HEK293 (cell line): ENCODE measurements around the gene KIF7.

Experiments used
- AEBP2 ChIP-seq: fragments of 450-650 bp; formaldehyde crosslinking; IDR thresholded peaks from 2 replicates; pipeline ENCODE4 v1.5.1; 2016; ENCODE audit warnings: missing biosample characterization, missing genetic modification characterization, borderline replicate concordance
- HOXD13 ChIP-seq: sonication (generic); formaldehyde crosslinking; IDR thresholded peaks from 2 replicates; pipeline ENCODE4 v1.8.0; 2022; ENCODE audit warnings: missing genetic modification reagents, borderline replicate concordance
- KLF1 ChIP-seq: fragments of 450-650 bp; formaldehyde crosslinking; IDR thresholded peaks from 2 replicates; pipeline ENCODE4 v1.5.1; 2016; ENCODE audit warnings: missing biosample characterization, missing genetic modification characterization
- KLF7 ChIP-seq: fragments of 450-650 bp; formaldehyde crosslinking; IDR thresholded peaks from 2 replicates; pipeline ENCODE4 v1.5.1; 2016; ENCODE audit warnings: missing biosample characterization, missing genetic modification characterization, borderline replicate concordance
- OSR2 ChIP-seq: fragments of 450-650 bp; formaldehyde crosslinking; IDR thresholded peaks from 2 replicates; pipeline ENCODE4 v1.5.1; 2016; ENCODE audit warnings: missing biosample characterization, missing genetic modification characterization
- RBAK ChIP-seq: fragments of 450-650 bp; formaldehyde crosslinking; IDR thresholded peaks from 2 replicates; pipeline ENCODE4 v1.5.1; 2016; ENCODE audit warnings: missing biosample characterization, missing genetic modification characterization
- SCRT2 ChIP-seq: fragments of 450-650 bp; formaldehyde crosslinking; IDR thresholded peaks from 2 replicates; pipeline ENCODE4 v1.5.1; 2016; ENCODE audit warnings: missing biosample characterization, missing genetic modification characterization
- SP7 ChIP-seq: fragments of 450-650 bp; formaldehyde crosslinking; IDR thresholded peaks from 2 replicates; pipeline ENCODE4 v1.5.1; 2016; ENCODE audit warnings: missing biosample characterization, missing genetic modification characterization
- WT1 ChIP-seq: fragments of 450-650 bp; formaldehyde crosslinking; IDR thresholded peaks from 2 replicates; pipeline ENCODE4 v1.5.1; 2016; ENCODE audit warnings: missing biosample characterization, missing genetic modification characterization
- ZBTB1 ChIP-seq: fragments of 450-650 bp; formaldehyde crosslinking; IDR thresholded peaks from 2 replicates; pipeline ENCODE4 v1.5.1; 2016; ENCODE audit warnings: missing biosample characterization, missing genetic modification characterization
- ZBTB17 ChIP-seq: fragments of 450-650 bp; formaldehyde crosslinking; IDR thresholded peaks from 2 replicates; pipeline ENCODE4 v1.5.1; 2016; ENCODE audit warnings: missing biosample characterization, missing genetic modification characterization
- ZBTB20 ChIP-seq: fragments of 450-650 bp; formaldehyde crosslinking; IDR thresholded peaks from 2 replicates; pipeline ENCODE4 v1.5.1; 2016; ENCODE audit warnings: missing biosample characterization, missing genetic modification characterization
- ZBTB8A ChIP-seq: fragments of 450-650 bp; formaldehyde crosslinking; IDR thresholded peaks from 2 replicates; pipeline ENCODE4 v1.5.1; 2016; ENCODE audit warnings: missing biosample characterization, missing genetic modification characterization
- ZFP41 ChIP-seq: fragments of 450-650 bp; formaldehyde crosslinking; IDR thresholded peaks from 2 replicates; pipeline ENCODE4 v1.5.1; 2016; ENCODE audit warnings: missing biosample characterization, missing genetic modification characterization, borderline replicate concordance
- ZFP69B ChIP-seq: fragments of 450-650 bp; formaldehyde crosslinking; IDR thresholded peaks from 2 replicates; pipeline ENCODE4 v1.5.1; 2016; ENCODE audit warnings: missing biosample characterization, missing genetic modification characterization
- ZNF112 ChIP-seq: fragments of 450-650 bp; formaldehyde crosslinking; IDR thresholded peaks from 2 replicates; pipeline ENCODE4 v1.5.0; 2017; ENCODE audit warnings: missing biosample characterization, missing genetic modification characterization
- ZNF114 ChIP-seq: fragments of 450-650 bp; formaldehyde crosslinking; IDR thresholded peaks from 2 replicates; pipeline ENCODE4 v1.5.0; 2017; ENCODE audit warnings: missing biosample characterization, missing genetic modification characterization
- ZNF157 ChIP-seq: fragments of 450-650 bp; formaldehyde crosslinking; IDR thresholded peaks from 2 replicates; pipeline ENCODE4 v1.5.1; 2016; ENCODE audit warnings: missing biosample characterization, missing genetic modification characterization
- ZNF16 ChIP-seq: fragments of 450-650 bp; formaldehyde crosslinking; IDR thresholded peaks from 2 replicates; pipeline ENCODE4 v1.5.1; 2016; ENCODE audit warnings: low read depth, missing biosample characterization, missing genetic modification characterization
- ZNF169 ChIP-seq: fragments of 450-650 bp; formaldehyde crosslinking; IDR thresholded peaks from 2 replicates; pipeline ENCODE4 v1.5.1; 2016; ENCODE audit warnings: missing biosample characterization, missing genetic modification characterization
- ZNF2 ChIP-seq: fragments of 450-650 bp; formaldehyde crosslinking; IDR thresholded peaks from 2 replicates; pipeline ENCODE4 v1.5.1; 2016; ENCODE audit warnings: missing biosample characterization, missing genetic modification characterization
- ZNF214 ChIP-seq: fragments of 450-650 bp; formaldehyde crosslinking; IDR thresholded peaks from 2 replicates; pipeline ENCODE4 v1.5.1; 2017; ENCODE audit warnings: missing biosample characterization, mild to moderate bottlenecking, missing genetic modification characterization, borderline replicate concordance
- ZNF223 ChIP-seq: fragments of 450-650 bp; formaldehyde crosslinking; IDR thresholded peaks from 2 replicates; pipeline ENCODE4 v1.5.1; 2016; ENCODE audit warnings: missing biosample characterization, missing genetic modification characterization
- ZNF266 ChIP-seq: fragments of 450-650 bp; formaldehyde crosslinking; IDR thresholded peaks from 2 replicates; pipeline ENCODE4 v1.5.1; 2016; ENCODE audit warnings: missing biosample characterization, missing genetic modification characterization, low read depth
- ZNF335 ChIP-seq: fragments of 450-650 bp; formaldehyde crosslinking; conservative IDR thresholded peaks from 2 replicates; pipeline ENCODE4 v1.5.1; 2016; ENCODE audit warnings: missing biosample characterization, missing genetic modification characterization
- ZNF416 ChIP-seq: fragments of 450-650 bp; formaldehyde crosslinking; IDR thresholded peaks from 2 replicates; pipeline ENCODE4 v1.5.1; 2016; ENCODE audit warnings: missing biosample characterization, missing genetic modification characterization
- ZNF426 ChIP-seq: fragments of 450-650 bp; formaldehyde crosslinking; IDR thresholded peaks from 2 replicates; pipeline ENCODE4 v1.5.1; 2017; ENCODE audit warnings: missing biosample characterization, missing genetic modification characterization, mild to moderate bottlenecking, inconsistent platforms, moderate library complexity
- ZNF433 ChIP-seq: fragments of 450-650 bp; formaldehyde crosslinking; IDR thresholded peaks from 2 replicates; pipeline ENCODE4 v1.5.1; 2016; ENCODE audit warnings: missing biosample characterization, missing genetic modification characterization, low read depth
- ZNF48 ChIP-seq: fragments of 450-650 bp; formaldehyde crosslinking; IDR thresholded peaks from 2 replicates; pipeline ENCODE4 v1.5.1; 2016; ENCODE audit warnings: missing biosample characterization, missing genetic modification characterization
- ZNF501 ChIP-seq: fragments of 450-650 bp; formaldehyde crosslinking; IDR thresholded peaks from 2 replicates; pipeline ENCODE4 v1.5.1; 2016; ENCODE audit warnings: missing biosample characterization, missing genetic modification characterization
- ZNF530 ChIP-seq: fragments of 450-650 bp; formaldehyde crosslinking; IDR thresholded peaks from 2 replicates; pipeline ENCODE4 v1.5.1; 2016; ENCODE audit warnings: low read depth, missing biosample characterization, missing genetic modification characterization
- ZNF600 ChIP-seq: fragments of 450-650 bp; formaldehyde crosslinking; IDR thresholded peaks from 2 replicates; pipeline ENCODE4 v1.5.1; 2016; ENCODE audit warnings: missing biosample characterization, missing genetic modification characterization
- ZNF610 ChIP-seq: fragments of 450-650 bp; formaldehyde crosslinking; IDR thresholded peaks from 2 replicates; pipeline ENCODE4 v1.5.1; 2016; ENCODE audit warnings: missing biosample characterization, missing genetic modification characterization, borderline replicate concordance
- ZNF768 ChIP-seq: fragments of 450-650 bp; formaldehyde crosslinking; IDR thresholded peaks from 2 replicates; pipeline ENCODE4 v1.5.1; 2018; ENCODE audit warnings: missing biosample characterization, mild to moderate bottlenecking, missing genetic modification characterization
- ZNF776 ChIP-seq: fragments of 450-650 bp; formaldehyde crosslinking; IDR thresholded peaks from 2 replicates; pipeline ENCODE4 v1.5.0; 2017; ENCODE audit warnings: missing biosample characterization, missing genetic modification characterization, borderline replicate concordance
- ZSCAN18 ChIP-seq: fragments of 450-650 bp; formaldehyde crosslinking; IDR thresholded peaks from 2 replicates; pipeline ENCODE4 v1.5.1; 2016; ENCODE audit warnings: missing biosample characterization, missing genetic modification characterization
- TF ChIP-seq, protein P1 (sequence below): fragments of 450-650 bp; formaldehyde crosslinking; IDR thresholded peaks from 2 replicates; pipeline ENCODE4 v1.5.1; 2016; ENCODE audit warnings: missing biosample characterization, missing genetic modification characterization
- TF ChIP-seq, protein P2 (sequence below): fragments of 450-650 bp; formaldehyde crosslinking; IDR thresholded peaks from 2 replicates; pipeline ENCODE4 v1.5.1; 2016; ENCODE audit warnings: missing biosample characterization, missing genetic modification characterization

Gene KIF7

GRCh38 chr15:89647191-89647851, 7.9 kb downstream of the KIF7 start (continued):
- TF ChIP-seq, protein P1, sequence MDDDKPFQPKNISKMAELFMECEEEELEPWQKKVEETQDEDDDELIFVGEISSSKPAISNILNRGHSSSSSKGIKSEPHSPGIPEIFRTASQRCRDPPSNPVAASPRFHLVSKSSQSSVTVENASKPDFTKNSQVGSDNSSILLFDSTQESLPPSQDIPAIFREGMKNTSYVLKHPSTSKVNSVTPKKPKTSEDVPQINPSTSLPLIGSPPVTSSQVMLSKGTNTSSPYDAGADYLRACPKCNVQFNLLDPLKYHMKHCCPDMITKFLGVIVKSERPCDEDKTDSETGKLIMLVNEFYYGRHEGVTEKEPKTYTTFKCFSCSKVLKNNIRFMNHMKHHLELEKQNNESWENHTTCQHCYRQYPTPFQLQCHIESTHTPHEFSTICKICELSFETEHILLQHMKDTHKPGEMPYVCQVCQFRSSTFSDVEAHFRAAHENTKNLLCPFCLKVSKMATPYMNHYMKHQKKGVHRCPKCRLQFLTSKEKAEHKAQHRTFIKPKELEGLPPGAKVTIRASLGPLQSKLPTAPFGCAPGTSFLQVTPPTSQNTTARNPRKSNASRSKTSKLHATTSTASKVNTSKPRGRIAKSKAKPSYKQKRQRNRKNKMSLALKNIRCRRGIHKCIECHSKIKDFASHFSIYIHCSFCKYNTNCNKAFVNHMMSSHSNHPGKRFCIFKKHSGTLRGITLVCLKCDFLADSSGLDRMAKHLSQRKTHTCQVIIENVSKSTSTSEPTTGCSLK: no peak
- TF ChIP-seq ZNF501 (tag by site-specific recombination): 0 out of 2 replicates have a peak, but pooled peaks have one; percentile 43
- no peak for TF ChIP-seq ZNF610 (tag by site-specific recombination)
- no peak for TF ChIP-seq ZBTB1
- no peak for TF ChIP-seq ZNF776
- peak; percentile 34; the same call in 1 of the 2 replicates for TF ChIP-seq KLF7
- TF ChIP-seq RBAK (tag by site-specific recombination): no peak
- TF ChIP-seq ZFP69B (tag by site-specific recombination): no peak
- peak; percentile 22; the same call in 1 of the 2 replicates for TF ChIP-seq WT1 (tag by site-specific recombination)
- TF ChIP-seq ZNF426 (tag by site-specific recombination): no peak
- TF ChIP-seq ZNF112 (tag by site-specific recombination): no peak
- TF ChIP-seq AEBP2 (tag by site-specific recombination): no peak
- no peak for TF ChIP-seq ZNF335 (tag by site-specific recombination)
- TF ChIP-seq ZNF214 (tag by site-specific recombination): no peak
- TF ChIP-seq ZNF416 (tag by site-specific recombination): no peak
- TF ChIP-seq ZNF768: no peak
- TF ChIP-seq, protein P2, sequence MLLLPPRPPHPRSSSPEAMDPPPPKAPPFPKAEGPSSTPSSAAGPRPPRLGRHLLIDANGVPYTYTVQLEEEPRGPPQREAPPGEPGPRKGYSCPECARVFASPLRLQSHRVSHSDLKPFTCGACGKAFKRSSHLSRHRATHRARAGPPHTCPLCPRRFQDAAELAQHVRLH (tag by site-specific recombination): 0 out of 2 replicates have a peak, but pooled peaks have one; percentile 29
- no peak for TF ChIP-seq ZNF433
- no peak for TF ChIP-seq ZNF530 (tag by site-specific recombination)
- no peak for TF ChIP-seq ZNF223
- TF ChIP-seq ZBTB8A (tag by site-specific recombination): no peak
- TF ChIP-seq ZNF169 (tag by site-specific recombination): no peak
- no peak for TF ChIP-seq ZNF266 (tag by site-specific recombination)
- no peak for TF ChIP-seq SCRT2 (tag by site-specific recombination)
- no peak for TF ChIP-seq OSR2 (tag by site-specific recombination)
- TF ChIP-seq ZSCAN18 (tag by site-specific recombination): no peak
- TF ChIP-seq ZNF48: no peak
- no peak for TF ChIP-seq ZNF157 (tag by site-specific recombination)
- no peak for TF ChIP-seq ZBTB20 (tag by site-specific recombination)
- peak; percentile 39; the same call in 1 of the 2 replicates for TF ChIP-seq SP7 (tag by site-specific recombination)
- peak; percentile 77; the same call in 1 of the 2 replicates for TF ChIP-seq ZNF2
- TF ChIP-seq HOXD13 (CRISPR knock-in tag): no peak
- no peak for TF ChIP-seq ZFP41 (tag by site-specific recombination)
- no peak for TF ChIP-seq ZNF114 (tag by site-specific recombination)
- TF ChIP-seq ZNF16 (tag by site-specific recombination): no peak
- TF ChIP-seq ZBTB17 (tag by site-specific recombination): peak; percentile 90
- TF ChIP-seq ZNF600: peak; percentile 89
- TF ChIP-seq KLF1: no peak
